RWPE1 (cell line): ENCODE data around the gene FUT7.

ENCODE experiments used
- CTCF ChIA-PET: fragments of 350-600 bp; sonication (Branson Sonifier 250); formaldehyde crosslinking; extraction: SDS; loops from one replicate; lab custom pipeline; 2021; lab: Yijun Ruan, JAX
- POLR2A ChIA-PET: fragments of 400-600 bp; formaldehyde crosslinking; extraction: SDS; loops from one replicate; lab custom pipeline; 2020; ENCODE audit warnings: antibody characterized with exemption; ENCODE audit not compliant: low non-redundant PET; lab: Yijun Ruan, JAX
- DNase-seq: peaks from one replicate; pipeline ENCODE4 v3.0.0; 2012; ENCODE audit warnings: low spot score
- H3K27ac ChIP-seq: fragments of 450-650 bp; 2 replicates; pipeline ENCODE4 v1.5.1; 2017
- CTCF ChIP-seq: fragments of 450-650 bp; conservative IDR thresholded peaks from 2 replicates; pipeline ENCODE4 v1.5.1; 2017; ENCODE audit warnings: low read depth, mild to moderate bottlenecking

FUT7 gene

GRCh38 chr9:136996361-136997292, 35.3 kb downstream of the FUT7 start, which contains the start of gene CLIC3:
Gene CLIC3 (minus strand): TSS chr9:136996568. CDS start chr9:136996543, 25 bp downstream.
- CTCF ChIA-PET: interaction anchor here (0.6 to 2.0 kb wide), 7 partner anchors 22 to 71 kb away, joined by 3 to 9 read pairs (median 3); partner anchors contain the start of gene ABCA2
- DNase-seq: peak; percentile 80

GRCh38 chr9:136995772-136996311, 36.0 kb downstream of the FUT7 start:
- ChIA-PET CTCF (interaction anchor here (0.6 to 2.0 kb wide), 6 partner anchors 32 to 172 kb away, joined by 3 to 9 read pairs (median 3); partner anchors contain the start of gene ABCA2), POLR2A (interaction anchor here (1.3 kb wide), 1 partner anchor 17 kb away, joined by 3 read pairs; no protein-coding TSS in a partner anchor)
- TF ChIP-seq CTCF: no peak
- H3K27ac ChIP-seq: peak overlapping the region; percentile 93
- no peak for DNase-seq

More at GRCh38 chr9:136996361-136997292, 35.3 kb downstream of the FUT7 start, which contains the start of gene CLIC3:
- H3K27ac ChIP-seq: peak within 1 kb of the TSS; percentile 93
- no peak for TF ChIP-seq CTCF
- POLR2A ChIA-PET: interaction anchor here (0.6 to 1.3 kb wide), 2 partner anchors 18 to 86 kb away, joined by 3 read pairs; no protein-coding TSS in a partner anchor

DNA sequence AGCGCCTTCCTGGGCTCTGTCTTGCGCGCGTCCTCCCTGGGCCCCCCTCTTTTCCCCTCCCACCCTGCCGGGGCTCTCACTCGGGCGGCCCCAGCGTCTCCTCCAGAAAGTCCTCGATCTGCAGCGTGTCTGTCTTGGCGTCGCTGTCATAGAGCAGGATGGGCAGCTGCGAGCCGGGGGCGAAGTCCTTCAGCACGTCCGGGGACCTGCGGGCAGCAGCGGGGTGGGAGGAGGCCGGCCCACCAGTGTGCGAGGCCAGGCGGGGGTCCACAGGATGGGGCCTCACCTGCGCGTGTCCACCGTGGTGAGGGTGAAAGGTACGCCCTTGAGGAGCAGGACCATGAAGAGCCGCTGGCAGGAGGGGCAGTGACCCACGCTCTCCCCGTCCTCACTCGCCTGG, 36.5 kb downstream of the FUT7 start:
- no peak for DNase-seq
- peak overlapping the region; percentile 93 for H3K27ac ChIP-seq
- POLR2A ChIA-PET: interaction anchor here (1.3 kb wide), 1 partner anchor 17 kb away, joined by 3 read pairs; no protein-coding TSS in a partner anchor
- TF ChIP-seq CTCF: no peak
- CTCF ChIA-PET: interaction anchor here (0.6 to 2.0 kb wide), 5 partner anchors 33 to 171 kb away, joined by 3 to 9 read pairs (median 3); partner anchors contain the start of gene ABCA2

GRCh38 chr9:136994888-136995230, 37.0 kb downstream of the FUT7 start:
- ChIA-PET POLR2A (no interaction called here), CTCF (interaction anchor here (0.7 to 1.5 kb wide), 2 partner anchors 33 to 171 kb away, joined by 3 read pairs; partner anchors contain the start of gene ABCA2)
- DNase-seq: no peak
- H3K27ac ChIP-seq: peak overlapping the region; percentile 93
- TF ChIP-seq CTCF: no peak

- ChIA-PET CTCF (interaction anchor here (1.0 to 3.0 kb wide), 2 partner anchors 35 to 40 kb away, joined by 4 to 19 read pairs; partner anchors contain the start of gene ABCA2), POLR2A (no interaction called here)
- TF ChIP-seq CTCF: no peak
- H3K27ac ChIP-seq: peak overlapping the region; percentile 93
- no peak for DNase-seq
Observed at GRCh38 chr9:136994180-136994887, 37.6 kb downstream of the FUT7 start.
